Measurements from ENCODE around the gene CACNG6. TPM values are rescaled to one million over a fixed set of nuclear protein-coding genes. Genes with fewer than 3 reads are reported as not detected.

CACNG6 gene
- total RNA-seq, 2 experiments from 2014 or later = not detected

GRCh38 chr19:54040003-54040402 lies 48.6 kb downstream of the CACNG6 start:
- Mint-ChIP-seq H3K27ac (peak overlapping the region; percentile 56), H3K27me3 (ENCODE audit: low read depth) (peaks cover 9% of the 10 kb centered on the region), H3K4me1 (ENCODE audit: low read depth) (no peaks in the 10 kb centered on the region), H3K9me3 (no peaks in the 10 kb centered on the region), H3K4me3 (no peak overlapping the region), H3K36me3 (ENCODE audit: low read depth) (no peaks in the 10 kb centered on the region)
- intact Hi-C loops (cut with micrococcal nuclease) = no loop called here
- no peak for DNase-seq
- CTCF ChIA-PET = interaction anchor here (0.5 to 1.4 kb wide), 2 partner anchors 16 to 249 kb away, joined by 3 to 6 read pairs; no protein-coding TSS in a partner anchor

GRCh38 chr19:54041969-54042606 lies 50.7 kb downstream of the CACNG6 start:
- Mint-ChIP-seq H3K27me3 (ENCODE audit: low read depth) (peaks cover 15% of the 10 kb centered on the region), H3K4me3 (no peak overlapping the region), H3K4me1 (ENCODE audit: low read depth) (no peaks in the 10 kb centered on the region), H3K27ac (no peak overlapping the region), H3K9me3 (no peaks in the 10 kb centered on the region), H3K36me3 (ENCODE audit: low read depth) (no peaks in the 10 kb centered on the region)
- CTCF ChIA-PET = interaction anchor here (1.7 kb wide), 1 partner anchor 18 kb away, joined by 5 read pairs; no protein-coding TSS in a partner anchor
- intact Hi-C loops (cut with micrococcal nuclease) = no loop called here
- no peak for DNase-seq

- Mint-ChIP-seq H3K9me3 (no peaks in the 10 kb centered on the region), H3K36me3 (ENCODE audit: low read depth) (no peaks in the 10 kb centered on the region), H3K27ac (no peak overlapping the region), H3K27me3 (ENCODE audit: low read depth) (peaks cover 12% of the 10 kb centered on the region), H3K4me3 (no peak overlapping the region), H3K4me1 (ENCODE audit: low read depth) (no peaks in the 10 kb centered on the region)
- no peak for DNase-seq
- CTCF ChIA-PET = interaction anchor here (0.6 to 1.7 kb wide), 2 partner anchors 19 to 41 kb away, joined by 5 read pairs; no protein-coding TSS in a partner anchor
- intact Hi-C loops (cut with micrococcal nuclease) = no loop called here
Observed at GRCh38 chr19:54042989-54043388, 51.6 kb downstream of the CACNG6 start.

GRCh38 chr19:54045771-54046170 lies 54.3 kb downstream of the CACNG6 start:
- intact Hi-C loops (cut with micrococcal nuclease) = no loop called here
- DNase-seq = no peak
- no peaks in the 10 kb centered on the region for H3K36me3 Mint-ChIP-seq (ENCODE audit: low read depth)
- H3K9me3 Mint-ChIP-seq = no peaks in the 10 kb centered on the region
- no peaks in the 10 kb centered on the region for H3K4me1 Mint-ChIP-seq (ENCODE audit: low read depth)
- no peak overlapping the region for H3K4me3 Mint-ChIP-seq
- H3K27me3 Mint-ChIP-seq (ENCODE audit: low read depth) = peaks cover 17% of the 10 kb centered on the region
- CTCF ChIA-PET = interaction anchor here (0.9 to 1.0 kb wide), 2 partner anchors 98 to 253 kb away, joined by 3 read pairs; no protein-coding TSS in a partner anchor
- no peak overlapping the region for H3K27ac Mint-ChIP-seq

- H3K9me3 Mint-ChIP-seq = no peaks in the 10 kb centered on the region
- intact Hi-C loops (cut with micrococcal nuclease) = no loop called here
- DNase-seq = no peak
- CTCF ChIA-PET = no interaction called here
- H3K27ac Mint-ChIP-seq = no peak overlapping the region
- H3K4me3 Mint-ChIP-seq = no peak overlapping the region
- no peaks in the 10 kb centered on the region for H3K36me3 Mint-ChIP-seq (ENCODE audit: low read depth)
- peaks cover 15% of the 10 kb centered on the region for H3K27me3 Mint-ChIP-seq (ENCODE audit: low read depth)
- H3K4me1 Mint-ChIP-seq (ENCODE audit: low read depth) = no peaks in the 10 kb centered on the region
Observed at GRCh38 chr19:54047616-54048015, 56.2 kb downstream of the CACNG6 start.

Other genes with a start within 250 kb of the CACNG6 start
- gene NLRP12, start 167.3 kb upstream of the CACNG6 start, total RNA-seq = not detected
- 10 to 100 TPM; 13.6 to 13.9 TPM for gene MYADM, start 123.8 kb upstream of the CACNG6 start, total RNA-seq
- not detected for gene PRKCG, start 109.4 kb upstream of the CACNG6 start, total RNA-seq
- not detected for gene CACNG7, start 82.4 kb upstream of the CACNG6 start, total RNA-seq
- not detected for gene CACNG8, start 28.7 kb upstream of the CACNG6 start, total RNA-seq
- gene VSTM1, start 72.3 kb downstream of the CACNG6 start, total RNA-seq = not detected
- gene TARM1, start 89.7 kb downstream of the CACNG6 start, total RNA-seq = not detected
- gene OSCAR, start 109.2 kb downstream of the CACNG6 start, total RNA-seq = under 1 TPM; 0.17 to 0.36 TPM
- 100 to 1,000 TPM; 110 to 120 TPM for gene NDUFA3, start 111.2 kb downstream of the CACNG6 start, total RNA-seq
- 10 to 100 TPM; 17.0 to 17.3 TPM for gene TFPT, start 124.0 kb downstream of the CACNG6 start, total RNA-seq
- 10 to 100 TPM; 67.5 to 71.8 TPM for gene PRPF31, start 124.1 kb downstream of the CACNG6 start, total RNA-seq
- 10 to 100 TPM; 50.4 to 58.3 TPM for gene CNOT3, start 146.1 kb downstream of the CACNG6 start, total RNA-seq
- 1 to 10 TPM; 4.7 to 5.6 TPM for gene LENG1, start 168.1 kb downstream of the CACNG6 start, total RNA-seq
- gene TMC4, start 181.5 kb downstream of the CACNG6 start, total RNA-seq = under 1 TPM in 1 of 2 experiments, not detected in 1; 0.24 TPM
- gene MBOAT7, start 197.9 kb downstream of the CACNG6 start, total RNA-seq = 10 to 100 TPM; 33.7 to 36.1 TPM
- 1 to 10 TPM; 8.0 to 8.5 TPM for gene TSEN34, start 199.7 kb downstream of the CACNG6 start, total RNA-seq
- 1,000 to 10,000 TPM; 1,883 to 1,912 TPM for gene RPS9, start 209.2 kb downstream of the CACNG6 start, total RNA-seq
- not detected for gene LILRB3, start 231.4 kb downstream of the CACNG6 start, total RNA-seq